Peyer's patch (tissue), 4 donors: ENCODE results near the gene MAP1LC3A.

Experiments used
- CTCF ChIP-seq, 6 experiments: fragments of 450-650 bp in 4 of 6; fragments of 200-600 bp in 2 of 6; sonication (generic) in 1 of 6; IDR thresholded peaks; one replicate each; pipeline ENCODE4 v1.5.1; 2017 to 2019; ENCODE audit warnings: antibody characterized with exemption in 6 of 6, mild to moderate bottlenecking in 3 of 6, moderate library complexity in 1 of 6
- POLR2A ChIP-seq, 2 donors: fragments of 450-650 bp; IDR thresholded peaks; one replicate each; pipeline ENCODE4 v1.5.1; 2017; ENCODE audit warnings: antibody characterized with exemption in 2 of 2, mild to moderate bottlenecking in 2 of 2, moderate library complexity in 2 of 2

- TF ChIP-seq CTCF (IDR thresholded peaks at IDR 0.05) (no peak), POLR2A (IDR thresholded peaks at IDR 0.05) (no peak)
Measured at GRCh38 chr20:34528921-34529297, 29.6 kb upstream of the MAP1LC3A start.
